Keratinocyte (primary cell): ENCODE results near the gene ADAM12.

Experiments used
- EZH2 ChIP-seq: IDR thresholded peaks from one replicate; pipeline ENCODE4 v1.6.1; 2012; ENCODE audit warnings: inconsistent platforms, mild to moderate bottlenecking, low read length, moderate library complexity
- TF ChIP-seq, protein P1 (sequence below), 3 experiments: IDR thresholded peaks in 1 of 3; conservative IDR thresholded peaks in 1 of 3; optimal IDR thresholded peaks in 1 of 3; 2 replicates in 2 of 3; 3 replicates in 1 of 3; pipeline versions ENCODE3 to v1.5.1; 2011; ENCODE audit warnings: low read length in 3 of 3, mild to moderate bottlenecking in 3 of 3, moderate library complexity in 2 of 3, control low read depth in 1 of 3, inconsistent platforms in 1 of 3; ENCODE audit not compliant: insufficient read depth in 2 of 3; ENCODE audit errors: extremely low read depth in 1 of 3

DNA sequence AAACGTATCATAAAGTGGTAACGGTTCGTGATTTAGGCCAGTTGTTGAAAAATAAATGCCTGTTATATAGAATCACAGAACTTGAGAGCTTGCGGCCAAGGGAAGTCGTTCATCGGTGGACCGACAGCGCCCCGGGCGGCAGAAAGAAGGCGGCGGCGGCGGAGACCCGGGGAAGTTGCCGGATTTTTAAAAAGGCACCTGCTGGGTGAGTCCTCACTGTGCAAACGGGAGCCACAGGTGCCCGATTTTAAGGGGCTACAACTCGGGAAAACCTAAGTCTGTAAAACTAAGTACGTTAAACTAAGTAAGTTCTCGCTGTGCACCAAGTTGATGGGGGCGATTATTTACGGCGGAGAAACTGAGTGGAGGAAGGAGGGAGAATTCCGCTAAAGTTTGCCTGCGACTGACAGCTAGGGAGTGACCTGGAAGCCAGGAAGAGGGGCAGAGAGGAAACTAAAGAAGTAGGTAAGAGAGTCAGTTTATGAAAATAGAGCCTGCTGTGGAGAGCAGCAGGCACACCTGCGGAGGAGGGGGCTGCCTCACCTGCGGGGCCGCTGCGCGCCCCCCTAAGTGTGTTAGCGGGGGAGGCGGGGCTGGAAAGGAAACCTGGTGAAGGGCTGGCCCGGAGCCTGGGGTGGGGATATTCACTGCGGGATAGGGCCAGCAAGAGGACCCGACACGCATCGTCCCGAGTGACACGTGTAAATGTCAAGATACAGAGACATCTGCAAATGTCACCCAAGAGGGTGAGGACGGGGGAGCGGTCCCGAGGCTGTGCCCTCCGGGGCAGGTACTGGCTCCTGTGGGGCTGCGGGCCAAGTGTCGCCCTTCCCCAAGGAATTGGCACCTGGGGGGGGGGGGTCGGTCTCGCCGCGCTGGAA is 996 bp downstream of the ADAM12 start:
- TF ChIP-seq, protein P1, sequence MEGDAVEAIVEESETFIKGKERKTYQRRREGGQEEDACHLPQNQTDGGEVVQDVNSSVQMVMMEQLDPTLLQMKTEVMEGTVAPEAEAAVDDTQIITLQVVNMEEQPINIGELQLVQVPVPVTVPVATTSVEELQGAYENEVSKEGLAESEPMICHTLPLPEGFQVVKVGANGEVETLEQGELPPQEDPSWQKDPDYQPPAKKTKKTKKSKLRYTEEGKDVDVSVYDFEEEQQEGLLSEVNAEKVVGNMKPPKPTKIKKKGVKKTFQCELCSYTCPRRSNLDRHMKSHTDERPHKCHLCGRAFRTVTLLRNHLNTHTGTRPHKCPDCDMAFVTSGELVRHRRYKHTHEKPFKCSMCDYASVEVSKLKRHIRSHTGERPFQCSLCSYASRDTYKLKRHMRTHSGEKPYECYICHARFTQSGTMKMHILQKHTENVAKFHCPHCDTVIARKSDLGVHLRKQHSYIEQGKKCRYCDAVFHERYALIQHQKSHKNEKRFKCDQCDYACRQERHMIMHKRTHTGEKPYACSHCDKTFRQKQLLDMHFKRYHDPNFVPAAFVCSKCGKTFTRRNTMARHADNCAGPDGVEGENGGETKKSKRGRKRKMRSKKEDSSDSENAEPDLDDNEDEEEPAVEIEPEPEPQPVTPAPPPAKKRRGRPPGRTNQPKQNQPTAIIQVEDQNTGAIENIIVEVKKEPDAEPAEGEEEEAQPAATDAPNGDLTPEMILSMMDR (optimal IDR thresholded peaks at IDR 0.05 in 1 of 3, IDR thresholded peaks at IDR 0.05 in 1 of 3, conservative IDR thresholded peaks at IDR 0.05 in 1 of 3; ENCODE audit: extremely low read depth in 1 of 3, insufficient read depth in 2 of 3, low read length in 3 of 3), result peak; percentile 36 to 49 (median 49)
- TF ChIP-seq EZH2, result no peak
